HL-60 (cell line): Measurements from ENCODE around the gene C2orf72.

Source experiments
- DNase-seq, 2 experiments: peaks; one replicate each; pipeline ENCODE4 v3.0.0-alpha.2; 2010 to 2020; ENCODE audit warnings: low read depth in 1 of 2, low spot score in 1 of 2
- H3K27ac ChIP-seq: fragments of 250-450 bp; sonication (Bioruptor Pico); replicated peaks from 2 replicates; pipeline ENCODE4 v1.5.1; 2020; ENCODE audit warnings: mild to moderate bottlenecking, moderate library complexity
- H3K27me3 ChIP-seq: fragments of 250-450 bp; sonication (Bioruptor Pico); 2 replicates; pipeline ENCODE4 v1.5.1; 2021; ENCODE audit warnings: mild to moderate bottlenecking, moderate library complexity; ENCODE audit not compliant: insufficient read depth, poor library complexity, severe bottlenecking
- H3K4me3 ChIP-seq: replicated peaks from 2 replicates; pipeline ENCODE4 v1.5.1; 2011; ENCODE audit warnings: mild to moderate bottlenecking, control low read depth, low read length; ENCODE audit not compliant: insufficient read depth
- GABPA ChIP-seq: IDR thresholded peaks from 2 replicates; pipeline ENCODE4 v1.6.1; 2012; ENCODE audit warnings: low read depth
- POLR2AphosphoS5 ChIP-seq: IDR thresholded peaks from 2 replicates; pipeline ENCODE4 v1.6.1; 2012; ENCODE audit warnings: low read depth
- SPI1 ChIP-seq: IDR thresholded peaks from 2 replicates; pipeline ENCODE4 v1.6.1; 2012; ENCODE audit warnings: low read depth, mild to moderate bottlenecking, borderline replicate concordance
- TF ChIP-seq, protein P1 (sequence below): IDR thresholded peaks from one replicate; pipeline ENCODE4 v1.5.1; 2011; ENCODE audit warnings: low read length, control low read depth, inconsistent platforms; ENCODE audit not compliant: insufficient read depth
- TF ChIP-seq, protein P2 (sequence below): IDR thresholded peaks from 2 replicates; pipeline ENCODE4 v1.6.1; 2012; ENCODE audit warnings: low read depth; ENCODE audit not compliant: insufficient replicate concordance

The C2orf72 gene

DNA sequence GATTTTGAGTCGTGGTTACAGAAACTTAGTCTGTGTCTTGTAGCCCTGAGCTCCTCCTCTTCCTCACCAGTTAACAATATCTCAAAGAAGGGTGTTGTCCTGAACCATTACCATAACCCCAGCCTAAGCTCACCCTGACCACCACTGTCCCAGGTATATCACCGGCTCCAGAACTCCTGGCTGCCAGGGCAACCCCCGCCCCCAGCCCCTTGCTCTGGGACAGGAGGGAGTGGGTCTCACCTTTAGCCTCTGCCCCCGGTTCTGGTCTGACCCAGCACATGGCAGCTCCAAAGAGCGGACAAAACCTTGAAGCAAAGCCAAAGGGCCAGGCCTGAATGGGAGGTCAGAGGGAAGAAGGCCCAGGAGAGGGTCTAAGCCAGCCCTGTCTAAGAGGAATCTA, 13.8 kb downstream of the C2orf72 start:
- no peak overlapping the region for H3K4me3 ChIP-seq
- no peak overlapping the region for H3K27ac ChIP-seq
- no peak for DNase-seq
- TF ChIP-seq SPI1 (no peak), GABPA (no peak)
- TF ChIP-seq, protein P1, sequence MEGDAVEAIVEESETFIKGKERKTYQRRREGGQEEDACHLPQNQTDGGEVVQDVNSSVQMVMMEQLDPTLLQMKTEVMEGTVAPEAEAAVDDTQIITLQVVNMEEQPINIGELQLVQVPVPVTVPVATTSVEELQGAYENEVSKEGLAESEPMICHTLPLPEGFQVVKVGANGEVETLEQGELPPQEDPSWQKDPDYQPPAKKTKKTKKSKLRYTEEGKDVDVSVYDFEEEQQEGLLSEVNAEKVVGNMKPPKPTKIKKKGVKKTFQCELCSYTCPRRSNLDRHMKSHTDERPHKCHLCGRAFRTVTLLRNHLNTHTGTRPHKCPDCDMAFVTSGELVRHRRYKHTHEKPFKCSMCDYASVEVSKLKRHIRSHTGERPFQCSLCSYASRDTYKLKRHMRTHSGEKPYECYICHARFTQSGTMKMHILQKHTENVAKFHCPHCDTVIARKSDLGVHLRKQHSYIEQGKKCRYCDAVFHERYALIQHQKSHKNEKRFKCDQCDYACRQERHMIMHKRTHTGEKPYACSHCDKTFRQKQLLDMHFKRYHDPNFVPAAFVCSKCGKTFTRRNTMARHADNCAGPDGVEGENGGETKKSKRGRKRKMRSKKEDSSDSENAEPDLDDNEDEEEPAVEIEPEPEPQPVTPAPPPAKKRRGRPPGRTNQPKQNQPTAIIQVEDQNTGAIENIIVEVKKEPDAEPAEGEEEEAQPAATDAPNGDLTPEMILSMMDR: no peak
- TF ChIP-seq, protein P2, sequence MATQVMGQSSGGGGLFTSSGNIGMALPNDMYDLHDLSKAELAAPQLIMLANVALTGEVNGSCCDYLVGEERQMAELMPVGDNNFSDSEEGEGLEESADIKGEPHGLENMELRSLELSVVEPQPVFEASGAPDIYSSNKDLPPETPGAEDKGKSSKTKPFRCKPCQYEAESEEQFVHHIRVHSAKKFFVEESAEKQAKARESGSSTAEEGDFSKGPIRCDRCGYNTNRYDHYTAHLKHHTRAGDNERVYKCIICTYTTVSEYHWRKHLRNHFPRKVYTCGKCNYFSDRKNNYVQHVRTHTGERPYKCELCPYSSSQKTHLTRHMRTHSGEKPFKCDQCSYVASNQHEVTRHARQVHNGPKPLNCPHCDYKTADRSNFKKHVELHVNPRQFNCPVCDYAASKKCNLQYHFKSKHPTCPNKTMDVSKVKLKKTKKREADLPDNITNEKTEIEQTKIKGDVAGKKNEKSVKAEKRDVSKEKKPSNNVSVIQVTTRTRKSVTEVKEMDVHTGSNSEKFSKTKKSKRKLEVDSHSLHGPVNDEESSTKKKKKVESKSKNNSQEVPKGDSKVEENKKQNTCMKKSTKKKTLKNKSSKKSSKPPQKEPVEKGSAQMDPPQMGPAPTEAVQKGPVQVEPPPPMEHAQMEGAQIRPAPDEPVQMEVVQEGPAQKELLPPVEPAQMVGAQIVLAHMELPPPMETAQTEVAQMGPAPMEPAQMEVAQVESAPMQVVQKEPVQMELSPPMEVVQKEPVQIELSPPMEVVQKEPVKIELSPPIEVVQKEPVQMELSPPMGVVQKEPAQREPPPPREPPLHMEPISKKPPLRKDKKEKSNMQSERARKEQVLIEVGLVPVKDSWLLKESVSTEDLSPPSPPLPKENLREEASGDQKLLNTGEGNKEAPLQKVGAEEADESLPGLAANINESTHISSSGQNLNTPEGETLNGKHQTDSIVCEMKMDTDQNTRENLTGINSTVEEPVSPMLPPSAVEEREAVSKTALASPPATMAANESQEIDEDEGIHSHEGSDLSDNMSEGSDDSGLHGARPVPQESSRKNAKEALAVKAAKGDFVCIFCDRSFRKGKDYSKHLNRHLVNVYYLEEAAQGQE: no peak
- H3K27me3 ChIP-seq: no peaks in the 10 kb centered on the region

DNA sequence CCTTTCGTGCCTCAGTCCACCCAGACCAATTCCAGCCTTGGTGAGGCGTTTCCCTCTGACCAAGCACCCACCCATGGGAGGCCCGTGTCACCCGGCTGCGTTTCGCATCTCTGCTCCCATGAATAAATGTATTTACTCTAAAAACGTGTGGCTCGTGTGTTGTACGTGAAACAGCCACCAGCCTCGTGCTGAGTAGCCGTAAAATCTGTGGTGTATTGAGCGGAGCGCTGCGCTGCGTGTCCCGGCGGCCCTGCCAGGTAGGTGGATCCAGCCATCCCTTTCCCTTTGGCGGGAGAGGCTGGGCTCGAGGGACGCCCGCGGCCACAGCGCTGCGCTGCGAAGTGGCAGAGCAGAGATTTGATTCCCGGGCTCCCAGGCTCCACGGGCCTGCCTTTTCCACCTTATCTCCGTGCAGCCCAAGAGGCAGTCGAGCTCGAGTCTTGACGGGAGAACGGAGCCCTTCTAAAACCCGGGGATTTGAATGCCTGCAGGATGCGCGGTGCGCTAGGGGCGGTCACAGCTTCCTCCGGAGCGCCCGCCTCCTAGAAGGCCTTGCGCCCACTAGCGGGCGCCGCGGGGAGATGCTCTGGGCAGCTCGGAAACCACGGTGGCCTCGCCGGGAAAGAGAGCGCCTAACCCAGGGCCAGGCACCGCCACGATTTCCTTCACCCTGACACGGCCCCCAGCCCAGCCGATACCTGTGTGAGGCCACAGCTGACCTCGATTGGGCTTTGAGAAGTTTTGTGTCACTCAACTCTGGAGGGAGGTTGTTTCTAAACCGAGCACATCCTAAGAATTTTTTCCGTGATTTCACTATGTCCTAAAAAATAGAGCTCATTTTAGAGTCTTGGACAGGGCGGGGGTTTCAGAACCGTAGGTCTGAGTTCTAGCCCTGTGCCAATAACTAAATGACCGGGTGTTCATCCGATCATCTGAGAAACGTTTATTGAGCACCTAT, 15.4 kb downstream of the C2orf72 start:
- no peak overlapping the region for H3K27ac ChIP-seq
- DNase-seq: peak; percentile 49 to 77
- TF ChIP-seq GABPA: no peak
- no peak for TF ChIP-seq POLR2AphosphoS5
- TF ChIP-seq, protein P2: no peak
- no peak for TF ChIP-seq SPI1
- TF ChIP-seq, protein P1: peak; percentile 69

DNA sequence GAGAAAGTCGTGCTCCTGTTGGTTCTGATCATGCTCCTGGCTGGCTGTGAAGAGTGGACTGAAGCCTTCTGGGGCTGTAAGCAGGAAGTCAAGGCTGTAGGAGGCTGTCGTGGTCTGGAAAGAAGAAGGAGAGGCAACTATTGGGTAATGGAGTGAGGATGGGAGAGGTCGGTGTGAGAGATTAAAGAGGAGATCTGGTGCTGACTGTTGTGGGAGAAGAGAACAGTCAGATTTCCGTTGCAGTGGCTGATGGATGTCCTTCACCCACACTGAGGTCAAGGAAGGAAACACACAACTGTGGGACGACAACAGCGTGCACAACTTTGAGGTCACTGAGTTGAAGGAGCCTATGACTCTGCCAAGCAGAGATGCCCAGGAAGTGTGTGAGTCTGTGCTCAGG, 16.5 kb downstream of the C2orf72 start:
- Histone ChIP-seq H3K4me3 (no peak overlapping the region), H3K27ac (no peak overlapping the region), H3K27me3 (no peaks in the 10 kb centered on the region)
- DNase-seq: no peak
- TF ChIP-seq, protein P2: no peak
- TF ChIP-seq GABPA: no peak
- TF ChIP-seq SPI1: no peak
- TF ChIP-seq, protein P1: no peak
- no peak for TF ChIP-seq POLR2AphosphoS5

More for the DNA sequence above, 15.4 kb downstream of the C2orf72 start:
- H3K4me3 ChIP-seq: peak overlapping the region; percentile 60
- no peaks in the 10 kb centered on the region for H3K27me3 ChIP-seq
